ENCODE results near the gene AUNIP.

- TF ChIP-seq EP300 (IDR thresholded peaks at IDR 0.05; ENCODE audit: borderline replicate concordance): no peak
- no peak for TF ChIP-seq USF1 (IDR thresholded peaks at IDR 0.05)
- no peak for TF ChIP-seq MAX (IDR thresholded peaks at IDR 0.05)
- TF ChIP-seq EGR1 (IDR thresholded peaks at IDR 0.05): no peak
- TF ChIP-seq RAD21 (IDR thresholded peaks at IDR 0.05; ENCODE audit: low read depth): no peak
Observed at GRCh38 chr1:25861316-25862286, 2.3 kb upstream of the AUNIP start.
